Erythroblast (primary cell): Measurements from ENCODE around the gene CEBPE.
A peak's percentile ranks its signal among the peaks of the same experiment; 100 is the strongest.

Source experiments
- DNase-seq, 2 experiments: peaks; one replicate each; lab custom pipeline; 2025; lab: John Stamatoyannopoulos, UW
- GATA1 ChIP-seq: IDR thresholded peaks from 2 replicates; pipeline ENCODE4 v1.6.1; 2011; ENCODE audit warnings: low read depth, mild to moderate bottlenecking, control low read depth, low read length, moderate library complexity
- POLR2A ChIP-seq: IDR thresholded peaks from 2 replicates; pipeline ENCODE4 v1.6.1; 2011; ENCODE audit warnings: mild to moderate bottlenecking, low read length

Gene CEBPE

GRCh38 chr14:23099212-23099861 lies 19.7 kb downstream of the CEBPE start:
- DNase-seq, result no peak
- TF ChIP-seq POLR2A (no peak), GATA1 (no peak)

- no peak for TF ChIP-seq GATA1
- TF ChIP-seq POLR2A, result no peak
- DNase-seq, result no peak
Measured at GRCh38 chr14:23097786-23098185, 21.3 kb downstream of the CEBPE start.

- peak; percentile 74 for TF ChIP-seq POLR2A
- TF ChIP-seq GATA1, result no peak
Measured at GRCh38 chr14:23095196-23096108, 23.6 kb downstream of the CEBPE start, which contains the start of gene C14orf119. Gene C14orf119 (plus strand): TSS chr14:23095505. CDS start chr14:23097659, 2,154 bp downstream.

GRCh38 chr14:23094666-23095195 lies 24.3 kb downstream of the CEBPE start, which contains the start of gene ACIN1:
Gene ACIN1 (minus strand): TSS chr14:23095136. CDS start chr14:23095112, 24 bp downstream.
- DNase-seq, result no peak
- TF ChIP-seq GATA1, result no peak
- peak; percentile 91 for TF ChIP-seq POLR2A

More at GRCh38 chr14:23095196-23096108, 23.6 kb downstream of the CEBPE start, which contains the start of gene C14orf119:
- DNase-seq, result no peak

DNA sequence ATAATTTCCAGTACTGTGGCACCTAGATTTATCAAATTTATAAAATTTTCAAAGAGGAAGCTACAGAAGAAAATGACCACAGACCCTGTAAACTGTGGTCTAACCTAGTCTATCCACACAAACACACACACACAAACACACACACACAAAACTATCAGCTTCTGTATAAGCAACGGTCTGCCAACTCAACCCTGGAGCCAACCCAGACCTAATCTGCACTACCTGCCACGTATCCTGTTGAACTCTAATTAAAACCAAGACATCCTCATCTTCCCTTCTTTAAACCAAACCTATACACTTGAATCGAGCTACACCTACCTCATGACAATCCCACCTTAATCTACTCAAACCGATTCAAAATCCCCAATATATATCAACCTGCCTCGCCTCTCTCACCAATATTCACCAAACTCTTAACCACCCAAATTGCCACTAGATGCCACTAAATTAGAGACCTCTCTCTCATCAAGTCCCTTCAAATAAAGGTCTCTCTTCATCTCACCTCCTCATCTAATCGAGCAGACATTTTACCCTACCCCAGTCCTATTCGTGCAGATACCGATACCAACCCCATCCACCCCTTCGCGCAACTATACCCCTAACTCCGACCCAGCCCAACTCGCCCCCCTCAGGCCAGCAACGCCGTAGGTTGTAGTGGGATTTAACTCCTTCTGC lies 24.9 kb downstream of the CEBPE start:
- TF ChIP-seq GATA1, result no peak
- TF ChIP-seq POLR2A, result no peak
- no peak for DNase-seq

DNA sequence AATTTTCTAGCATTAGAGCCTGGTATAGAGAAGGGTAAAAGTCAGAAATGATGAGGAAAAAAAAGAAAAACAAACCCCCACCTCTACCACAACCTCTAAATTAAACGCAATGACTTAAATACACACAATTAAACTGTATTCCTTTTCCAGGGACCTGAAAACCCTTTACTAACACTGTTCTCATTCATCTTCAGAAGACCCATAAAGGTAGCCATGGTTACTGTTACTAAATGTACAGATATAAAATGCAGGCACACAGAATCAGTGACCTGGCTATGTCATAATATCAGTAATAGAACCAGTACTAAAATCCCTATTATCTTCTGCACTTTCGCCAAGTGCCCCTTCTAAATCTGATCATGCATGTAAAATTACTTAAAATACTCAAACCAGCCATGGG lies 25.5 kb downstream of the CEBPE start:
- DNase-seq, result no peak
- TF ChIP-seq GATA1 (no peak), POLR2A (no peak)

GRCh38 chr14:23093104-23093503 lies 26.0 kb downstream of the CEBPE start:
- no peak for DNase-seq
- TF ChIP-seq GATA1, result no peak
- TF ChIP-seq POLR2A, result no peak

- TF ChIP-seq GATA1 (no peak), POLR2A (no peak)
- no peak for DNase-seq
Measured at GRCh38 chr14:23091294-23092225, 27.5 kb downstream of the CEBPE start.

GRCh38 chr14:23090254-23090636 lies 28.8 kb downstream of the CEBPE start:
- TF ChIP-seq POLR2A (no peak), GATA1 (no peak)
- no peak for DNase-seq

GRCh38 chr14:23089498-23090253 lies 29.4 kb downstream of the CEBPE start:
- no peak for TF ChIP-seq GATA1
- no peak for DNase-seq

DNA sequence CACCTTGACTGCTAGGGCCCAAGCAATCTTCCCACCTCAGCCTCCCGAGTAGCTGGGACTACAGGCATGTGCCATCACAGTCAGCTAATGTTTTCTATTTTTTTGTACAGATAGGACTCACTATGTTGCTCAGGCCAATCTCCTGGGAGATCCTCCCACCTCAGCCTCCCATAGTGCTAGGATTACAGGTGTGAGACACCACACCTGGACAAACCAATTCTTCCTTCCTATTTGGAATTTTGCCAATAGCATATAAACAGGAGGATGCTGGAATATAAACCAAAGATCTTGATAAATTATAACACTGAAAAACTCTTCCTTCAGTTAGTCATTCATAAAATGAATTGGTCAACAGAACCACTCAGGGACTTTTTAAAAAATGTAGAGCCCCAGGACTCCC lies 32.5 kb downstream of the CEBPE start:
- no peak for TF ChIP-seq GATA1
- TF ChIP-seq POLR2A, result no peak

DNA sequence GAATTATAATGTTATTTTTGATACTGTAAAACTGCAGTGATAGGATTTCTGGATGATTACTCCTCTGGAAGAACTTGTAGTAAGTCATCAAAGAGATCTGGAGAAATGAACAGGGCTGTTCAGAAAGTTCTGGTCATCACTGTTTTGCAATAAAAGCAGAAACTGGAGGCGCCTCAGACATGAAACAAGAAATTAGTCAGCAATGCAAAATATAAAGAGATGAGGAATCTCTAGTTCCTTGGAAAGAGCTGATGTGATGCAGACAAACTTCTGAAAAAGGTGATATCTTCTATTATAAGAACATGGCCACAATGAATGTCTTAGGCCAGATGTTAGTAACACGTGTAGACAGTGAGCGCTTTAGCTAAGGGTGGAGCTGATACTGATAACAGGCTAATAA lies 33.6 kb downstream of the CEBPE start:
- DNase-seq, result no peak
- TF ChIP-seq POLR2A, result no peak
- TF ChIP-seq GATA1, result no peak

More for the DNA sequence above, 32.5 kb downstream of the CEBPE start:
- no peak for DNase-seq
